SK-N-SH treated with all-trans-retinoic acid at 6 μM for 48 hours (cell line): ENCODE results near the gene CSNK1D.

Experiments used
- ATAC-seq: fragments of 200-7000 bp; cut with Tn5 transposase; 3 replicates; pipeline ENCODE4 v1.9.1; 2020; ENCODE audit warnings: mild to moderate bottlenecking, moderate library complexity
- ARNTL ChIP-seq: fragments of 450-650 bp; formaldehyde crosslinking; IDR thresholded peaks from 2 replicates; pipeline ENCODE4 v1.5.0; 2020; ENCODE audit warnings: low read depth, mild to moderate bottlenecking, moderate library complexity, borderline replicate concordance
- BACH2 ChIP-seq: fragments of 250-450 bp; sonication (Bioruptor Pico); IDR thresholded peaks from 2 replicates; pipeline ENCODE4 v1.9.0; 2021; ENCODE audit warnings: mild to moderate bottlenecking, borderline replicate concordance
- CSDC2 ChIP-seq: fragments of 250-450 bp; sonication (Bioruptor Pico); IDR thresholded peaks from 2 replicates; pipeline ENCODE4 v1.5.0; 2020; ENCODE audit warnings: mild to moderate bottlenecking, moderate library complexity
- ESRRG ChIP-seq: fragments of 250-450 bp; sonication (Bioruptor Pico); IDR thresholded peaks from 2 replicates; pipeline ENCODE4 v1.6.1; 2021; ENCODE audit warnings: mild to moderate bottlenecking
- GLIS3 ChIP-seq: fragments of 250-450 bp; sonication (Bioruptor Pico); IDR thresholded peaks from 2 replicates; pipeline ENCODE4 v1.5.0; 2020; ENCODE audit warnings: mild to moderate bottlenecking, moderate library complexity
- OSR1 ChIP-seq: fragments of 250-450 bp; sonication (Bioruptor Pico); IDR thresholded peaks from 2 replicates; pipeline ENCODE4 v1.8.0; 2022; ENCODE audit warnings: moderate library complexity, mild to moderate bottlenecking, inconsistent platforms
- PATZ1 ChIP-seq: fragments of 250-450 bp; sonication (Bioruptor Pico); IDR thresholded peaks from 2 replicates; pipeline ENCODE4 v1.8.0; 2020; ENCODE audit warnings: mild to moderate bottlenecking, moderate library complexity, borderline replicate concordance
- PPARA ChIP-seq: fragments of 250-450 bp; sonication (Bioruptor Pico); IDR thresholded peaks from 2 replicates; pipeline ENCODE4 v1.5.0; 2020; ENCODE audit warnings: mild to moderate bottlenecking, borderline replicate concordance
- RARB ChIP-seq: fragments of 250-450 bp; sonication (Bioruptor Pico); IDR thresholded peaks from 2 replicates; pipeline ENCODE4 v1.8.0; 2021; ENCODE audit warnings: mild to moderate bottlenecking, moderate library complexity
- SNAI2 ChIP-seq: fragments of 250-450 bp; sonication (Bioruptor Pico); IDR thresholded peaks from 2 replicates; pipeline ENCODE4 v1.5.0; 2020; ENCODE audit warnings: mild to moderate bottlenecking, moderate library complexity
- TCF4 ChIP-seq: fragments of 250-450 bp; sonication (Bioruptor Pico); IDR thresholded peaks from 2 replicates; pipeline ENCODE4 v1.8.0; 2021; ENCODE audit warnings: mild to moderate bottlenecking, moderate library complexity, borderline replicate concordance
- TOX ChIP-seq: fragments of 250-450 bp; sonication (Bioruptor Pico); IDR thresholded peaks from 2 replicates; pipeline ENCODE4 v1.8.0; 2021; ENCODE audit warnings: mild to moderate bottlenecking, moderate library complexity, borderline replicate concordance
- ZC3H10 ChIP-seq: fragments of 250-450 bp; sonication (Bioruptor Pico); IDR thresholded peaks from 2 replicates; pipeline ENCODE4 v1.5.1; 2021; ENCODE audit warnings: mild to moderate bottlenecking, moderate library complexity
- ZFP3 ChIP-seq: fragments of 250-450 bp; sonication (Bioruptor Pico); IDR thresholded peaks from 2 replicates; pipeline ENCODE4 v1.5.0; 2020; ENCODE audit warnings: mild to moderate bottlenecking, moderate library complexity
- ZNF565 ChIP-seq: fragments of 450-650 bp; formaldehyde crosslinking; conservative IDR thresholded peaks from 2 replicates; pipeline ENCODE4 v1.5.0; 2020; ENCODE audit warnings: low read depth, mild to moderate bottlenecking, moderate library complexity
- ZNF70 ChIP-seq: fragments of 450-650 bp; formaldehyde crosslinking; IDR thresholded peaks from 2 replicates; pipeline ENCODE4 v1.5.0; 2020; ENCODE audit warnings: mild to moderate bottlenecking, moderate library complexity
- ZNF8 ChIP-seq: fragments of 450-650 bp; formaldehyde crosslinking; IDR thresholded peaks from 2 replicates; pipeline ENCODE4 v1.5.0; 2020; ENCODE audit warnings: mild to moderate bottlenecking, moderate library complexity
- TF ChIP-seq, protein P1 (sequence below): fragments of 250-450 bp; sonication (Bioruptor Pico); IDR thresholded peaks from 2 replicates; pipeline ENCODE4 v1.5.1; 2021; ENCODE audit warnings: mild to moderate bottlenecking, moderate library complexity
- TF ChIP-seq, protein P2 (sequence below): fragments of 250-450 bp; sonication (Bioruptor Pico); IDR thresholded peaks from 2 replicates; pipeline ENCODE4 v1.8.0; 2021; ENCODE audit warnings: low read depth, mild to moderate bottlenecking, moderate library complexity, borderline replicate concordance
- TF ChIP-seq, protein P3 (sequence below): fragments of 250-450 bp; sonication (Bioruptor Pico); IDR thresholded peaks from 2 replicates; pipeline ENCODE4 v1.5.0; 2020; ENCODE audit warnings: mild to moderate bottlenecking, moderate library complexity

Gene CSNK1D

DNA sequence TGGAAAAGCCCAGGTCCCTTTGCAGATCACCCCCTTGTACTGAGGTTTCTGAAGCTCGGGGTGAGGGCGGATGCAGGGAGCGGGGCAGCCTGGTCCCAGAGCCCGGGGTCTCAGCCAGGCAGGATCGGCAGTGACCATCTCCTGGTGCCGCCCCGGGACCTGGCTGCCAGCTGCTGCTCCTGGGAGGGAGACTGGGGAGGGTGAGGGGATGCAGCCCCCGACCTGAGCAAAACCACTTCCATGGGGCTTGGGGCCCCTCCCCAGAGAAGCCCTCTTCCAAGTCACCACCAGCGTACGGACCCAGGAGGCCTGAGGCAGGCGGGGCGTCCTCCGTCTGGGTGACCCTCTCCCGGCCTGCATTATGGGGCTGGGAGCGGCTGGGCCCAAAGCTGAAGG, 29.1 kb upstream of the CSNK1D start:
- no peak for TF ChIP-seq ZNF8 (CRISPR knock-in tag)
- TF ChIP-seq, protein P1, sequence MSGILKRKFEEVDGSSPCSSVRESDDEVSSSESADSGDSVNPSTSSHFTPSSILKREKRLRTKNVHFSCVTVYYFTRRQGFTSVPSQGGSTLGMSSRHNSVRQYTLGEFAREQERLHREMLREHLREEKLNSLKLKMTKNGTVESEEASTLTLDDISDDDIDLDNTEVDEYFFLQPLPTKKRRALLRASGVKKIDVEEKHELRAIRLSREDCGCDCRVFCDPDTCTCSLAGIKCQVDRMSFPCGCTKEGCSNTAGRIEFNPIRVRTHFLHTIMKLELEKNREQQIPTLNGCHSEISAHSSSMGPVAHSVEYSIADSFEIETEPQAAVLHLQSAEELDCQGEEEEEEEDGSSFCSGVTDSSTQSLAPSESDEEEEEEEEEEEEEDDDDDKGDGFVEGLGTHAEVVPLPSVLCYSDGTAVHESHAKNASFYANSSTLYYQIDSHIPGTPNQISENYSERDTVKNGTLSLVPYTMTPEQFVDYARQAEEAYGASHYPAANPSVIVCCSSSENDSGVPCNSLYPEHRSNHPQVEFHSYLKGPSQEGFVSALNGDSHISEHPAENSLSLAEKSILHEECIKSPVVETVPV (CRISPR knock-in tag), result no peak
- TF ChIP-seq CSDC2, result no peak
- TF ChIP-seq ZC3H10 (CRISPR knock-in tag), result no peak
- no peak for TF ChIP-seq GLIS3 (CRISPR knock-in tag)
- TF ChIP-seq, protein P2, sequence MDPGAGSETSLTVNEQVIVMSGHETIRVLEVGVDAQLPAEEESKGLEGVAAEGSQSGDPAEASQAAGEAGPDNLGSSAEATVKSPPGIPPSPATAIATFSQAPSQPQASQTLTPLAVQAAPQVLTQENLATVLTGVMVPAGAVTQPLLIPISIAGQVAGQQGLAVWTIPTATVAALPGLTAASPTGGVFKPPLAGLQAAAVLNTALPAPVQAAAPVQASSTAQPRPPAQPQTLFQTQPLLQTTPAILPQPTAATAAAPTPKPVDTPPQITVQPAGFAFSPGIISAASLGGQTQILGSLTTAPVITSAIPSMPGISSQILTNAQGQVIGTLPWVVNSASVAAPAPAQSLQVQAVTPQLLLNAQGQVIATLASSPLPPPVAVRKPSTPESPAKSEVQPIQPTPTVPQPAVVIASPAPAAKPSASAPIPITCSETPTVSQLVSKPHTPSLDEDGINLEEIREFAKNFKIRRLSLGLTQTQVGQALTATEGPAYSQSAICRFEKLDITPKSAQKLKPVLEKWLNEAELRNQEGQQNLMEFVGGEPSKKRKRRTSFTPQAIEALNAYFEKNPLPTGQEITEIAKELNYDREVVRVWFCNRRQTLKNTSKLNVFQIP (CRISPR knock-in tag), result no peak
- TF ChIP-seq RARB (CRISPR knock-in tag), result no peak
- no peak for TF ChIP-seq PATZ1
- no peak for ATAC-seq

DNA sequence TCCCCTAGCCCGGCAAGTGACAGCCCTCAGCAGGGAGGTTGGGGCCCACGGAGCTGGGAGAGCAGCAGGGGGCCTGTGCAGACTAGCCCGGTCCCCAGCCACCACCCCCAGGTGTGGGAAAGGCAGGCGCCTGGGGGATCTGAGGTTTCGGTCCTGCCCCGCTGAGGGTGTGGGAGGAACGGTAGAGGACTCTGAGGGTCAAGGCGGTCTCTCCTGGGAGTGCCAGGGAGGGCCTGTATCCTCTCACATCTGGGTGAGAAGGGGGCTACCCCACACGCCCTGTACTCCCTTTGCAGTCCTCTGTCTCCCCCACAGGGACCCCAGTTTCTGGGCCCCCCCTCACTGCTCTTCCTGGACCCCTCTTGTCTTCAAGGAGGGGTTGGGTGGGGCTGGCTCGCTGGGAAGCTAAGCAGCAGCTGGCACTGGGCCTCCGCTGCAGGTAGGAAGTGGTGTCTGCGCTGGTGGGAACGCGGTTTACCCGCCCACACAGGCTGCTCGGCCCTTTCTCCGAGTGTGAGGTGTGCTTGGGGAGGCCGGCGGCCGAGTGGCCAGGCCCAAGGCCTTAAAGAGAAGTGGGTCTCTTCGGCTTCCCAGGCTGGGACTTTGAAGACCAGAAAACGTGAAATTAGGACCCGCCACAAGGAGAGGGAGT, 28.5 kb upstream of the CSNK1D start:
- TF ChIP-seq, protein P3, sequence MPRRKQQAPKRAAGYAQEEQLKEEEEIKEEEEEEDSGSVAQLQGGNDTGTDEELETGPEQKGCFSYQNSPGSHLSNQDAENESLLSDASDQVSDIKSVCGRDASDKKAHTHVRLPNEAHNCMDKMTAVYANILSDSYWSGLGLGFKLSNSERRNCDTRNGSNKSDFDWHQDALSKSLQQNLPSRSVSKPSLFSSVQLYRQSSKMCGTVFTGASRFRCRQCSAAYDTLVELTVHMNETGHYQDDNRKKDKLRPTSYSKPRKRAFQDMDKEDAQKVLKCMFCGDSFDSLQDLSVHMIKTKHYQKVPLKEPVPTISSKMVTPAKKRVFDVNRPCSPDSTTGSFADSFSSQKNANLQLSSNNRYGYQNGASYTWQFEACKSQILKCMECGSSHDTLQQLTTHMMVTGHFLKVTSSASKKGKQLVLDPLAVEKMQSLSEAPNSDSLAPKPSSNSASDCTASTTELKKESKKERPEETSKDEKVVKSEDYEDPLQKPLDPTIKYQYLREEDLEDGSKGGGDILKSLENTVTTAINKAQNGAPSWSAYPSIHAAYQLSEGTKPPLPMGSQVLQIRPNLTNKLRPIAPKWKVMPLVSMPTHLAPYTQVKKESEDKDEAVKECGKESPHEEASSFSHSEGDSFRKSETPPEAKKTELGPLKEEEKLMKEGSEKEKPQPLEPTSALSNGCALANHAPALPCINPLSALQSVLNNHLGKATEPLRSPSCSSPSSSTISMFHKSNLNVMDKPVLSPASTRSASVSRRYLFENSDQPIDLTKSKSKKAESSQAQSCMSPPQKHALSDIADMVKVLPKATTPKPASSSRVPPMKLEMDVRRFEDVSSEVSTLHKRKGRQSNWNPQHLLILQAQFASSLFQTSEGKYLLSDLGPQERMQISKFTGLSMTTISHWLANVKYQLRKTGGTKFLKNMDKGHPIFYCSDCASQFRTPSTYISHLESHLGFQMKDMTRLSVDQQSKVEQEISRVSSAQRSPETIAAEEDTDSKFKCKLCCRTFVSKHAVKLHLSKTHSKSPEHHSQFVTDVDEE, result no peak
- TF ChIP-seq PATZ1 (no peak), TOX (CRISPR knock-in tag) (no peak), ZNF565 (CRISPR knock-in tag) (no peak), TCF4 (CRISPR knock-in tag) (no peak), ESRRG (CRISPR knock-in tag) (no peak), PPARA (no peak), SNAI2 (CRISPR knock-in tag) (no peak), ZFP3 (CRISPR knock-in tag) (no peak), BACH2 (CRISPR knock-in tag) (no peak), ZNF70 (CRISPR knock-in tag) (no peak), ZC3H10 (CRISPR knock-in tag) (no peak), GLIS3 (CRISPR knock-in tag) (no peak), OSR1 (CRISPR knock-in tag) (no peak), ARNTL (CRISPR knock-in tag) (no peak)
- TF ChIP-seq, protein P2 (CRISPR knock-in tag), result no peak
- TF ChIP-seq, protein P1 (CRISPR knock-in tag), result no peak
- ATAC-seq, result no peak
